Fibroblast of lung (primary cell): ENCODE data around the gene MYO5B. TPM values are rescaled to one million over a fixed set of nuclear protein-coding genes. Genes with fewer than 3 reads are reported as not detected.
A peak's percentile ranks its signal among the peaks of the same experiment; 100 is the strongest.

ENCODE experiments used
- DNase-seq, 2 donors: peaks; one replicate each; pipeline versions ENCODE4 v3.0.0 to v3.0.0-alpha.2; 2010; ENCODE audit warnings: low read depth in 2 of 2
- H2AFZ ChIP-seq: 2 replicates; pipeline ENCODE4 v1.5.1; 2012; ENCODE audit warnings: low read length, control low read depth, inconsistent platforms
- H3K27ac ChIP-seq: 2 replicates; pipeline ENCODE4 v1.5.1; 2011; ENCODE audit warnings: low read length, control low read depth; ENCODE audit not compliant: insufficient read depth
- H3K27me3 ChIP-seq: 2 replicates; pipeline ENCODE4 v1.5.1; 2011; ENCODE audit warnings: mild to moderate bottlenecking, low read length; ENCODE audit not compliant: control insufficient read depth, insufficient read depth
- H3K36me3 ChIP-seq: 2 replicates; pipeline ENCODE4 v1.5.1; 2011; ENCODE audit warnings: low read length; ENCODE audit not compliant: control insufficient read depth, insufficient read depth
- H3K4me1 ChIP-seq: 2 replicates; pipeline ENCODE4 v1.5.1; 2011; ENCODE audit warnings: low read length; ENCODE audit not compliant: control insufficient read depth, insufficient read depth; ENCODE audit errors: extremely low read depth
- H3K4me2 ChIP-seq: 2 replicates; pipeline ENCODE4 v1.5.1; 2011; ENCODE audit warnings: low read length, control low read depth; ENCODE audit not compliant: insufficient read depth; ENCODE audit errors: extremely low read depth
- H3K4me3 ChIP-seq, 4 experiments: fragments of 200-600 bp in 1 of 4; sonication (generic) in 1 of 4; replicated peaks in 1 of 4; 2 replicates each; pipeline ENCODE4 v1.5.1; 2011 to 2016; ENCODE audit warnings: low read length in 4 of 4, low read depth in 3 of 4, mild to moderate bottlenecking in 3 of 4, control low read depth in 2 of 4, inconsistent platforms in 1 of 4, mixed read lengths in 1 of 4; ENCODE audit not compliant: insufficient read depth in 1 of 4; ENCODE audit errors: control extremely low read depth in 1 of 4
- H3K79me2 ChIP-seq: 2 replicates; pipeline ENCODE4 v1.5.1; 2012; ENCODE audit warnings: mild to moderate bottlenecking, low read length, inconsistent platforms; ENCODE audit not compliant: control insufficient read depth, insufficient read depth
- H3K9ac ChIP-seq: 2 replicates; pipeline ENCODE4 v1.5.1; 2011; ENCODE audit warnings: mild to moderate bottlenecking, low read length, control low read depth; ENCODE audit not compliant: insufficient read depth
- H3K9me3 ChIP-seq: 2 replicates; pipeline ENCODE4 v1.5.1; 2012; ENCODE audit warnings: low read depth, low read length; ENCODE audit not compliant: control insufficient read depth, insufficient read depth
- H4K20me1 ChIP-seq: 2 replicates; pipeline ENCODE4 v1.5.1; 2011; ENCODE audit warnings: low read length; ENCODE audit not compliant: control insufficient read depth, insufficient read depth; ENCODE audit errors: extremely low read depth
- CTCF ChIP-seq, 2 donors: IDR thresholded peaks in 1 of 2; conservative IDR thresholded peaks in 1 of 2; 1 replicate in 1 of 2; 2 replicates in 1 of 2; pipeline ENCODE4 v1.5.1; 2011 to 2012; ENCODE audit warnings: low read length in 2 of 2, control low read depth in 1 of 2, inconsistent platforms in 1 of 2, low read depth in 1 of 2, mild to moderate bottlenecking in 1 of 2
- EZH2 ChIP-seq: IDR thresholded peaks from 2 replicates; pipeline ENCODE4 v1.5.1; 2012; ENCODE audit warnings: low read length, control low read depth, mild to moderate bottlenecking; ENCODE audit errors: missing control alignments
- polyA plus RNA-seq, 2 donors: library from polyadenylated mRNA; depleted of rRNA in 1 of 2; stranded (reverse) in 1 of 2; unstranded in 1 of 2; fragments of >200 nt; gene quantifications; 2 replicates each; pipeline ENCODE4 v1.2.1, GENCODE V29; 2011 to 2012; ENCODE audit warnings: missing spikeins in 1 of 2
- total RNA-seq: library from RNA; depleted of rRNA; stranded (reverse); fragments of >200 nt; gene quantifications from 2 replicates; pipeline ENCODE4 v1.2.1, GENCODE V29; 2014

Gene MYO5B
- total and polyA plus RNA-seq, 2 donors (not counting 1 experiment from before 2014, with no cell fraction given), result under 0.01 to 0.06 TPM

- no peaks in the 10 kb centered on the region for H3K4me1 ChIP-seq
- H2AFZ ChIP-seq, result no peak overlapping the region
- TF ChIP-seq CTCF (conservative IDR thresholded peaks at IDR 0.05 in 1 of 2, IDR thresholded peaks at IDR 0.05 in 1 of 2; ENCODE audit: low read depth in 1 of 2, low read length in 2 of 2) (no peak), EZH2 (no peak)
- H3K4me3 ChIP-seq, result no peak overlapping the region
- no peak overlapping the region for H3K9ac ChIP-seq
- no peaks in the 10 kb centered on the region for H4K20me1 ChIP-seq
- H3K27me3 ChIP-seq, result no peaks in the 10 kb centered on the region
- no peaks in the 10 kb centered on the region for H3K9me3 ChIP-seq
- no peak overlapping the region for H3K27ac ChIP-seq
- no peaks in the 10 kb centered on the region for H3K79me2 ChIP-seq
- DNase-seq, result no peak
- no peaks in the 10 kb centered on the region for H3K36me3 ChIP-seq
- H3K4me2 ChIP-seq, result no peak overlapping the region
Observed at GRCh38 chr18:50093366-50094064, 101.4 kb downstream of the MYO5B start.

DNA sequence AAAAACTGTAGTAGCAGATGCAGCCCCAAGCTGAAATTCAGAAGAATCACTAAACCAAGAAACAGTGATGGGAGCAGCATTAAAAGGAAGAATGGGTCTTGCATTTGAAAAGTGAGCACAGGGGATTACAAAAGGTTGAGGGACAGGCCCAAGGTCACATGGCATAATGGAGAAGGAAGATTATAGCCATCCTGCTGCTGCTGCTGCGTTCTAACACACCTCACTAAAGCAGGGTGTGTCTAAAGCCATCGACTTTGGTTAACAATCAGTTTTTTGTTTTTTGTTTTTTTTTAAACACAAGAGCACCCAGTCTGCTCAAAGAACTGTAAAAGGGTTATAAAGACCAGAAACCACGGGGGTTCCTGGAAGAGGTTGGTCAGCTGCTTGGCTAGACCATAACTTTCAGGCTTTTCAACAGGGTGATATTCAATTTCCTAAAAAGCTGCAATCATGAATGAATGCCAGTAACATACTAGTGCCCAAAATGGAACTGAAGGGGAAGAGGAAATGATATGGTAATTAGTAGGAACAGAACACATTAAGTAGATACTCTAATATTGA lies 102.6 kb downstream of the MYO5B start:
- TF ChIP-seq EZH2, result no peak
- no peak for TF ChIP-seq CTCF (conservative IDR thresholded peaks at IDR 0.05 in 1 of 2, IDR thresholded peaks at IDR 0.05 in 1 of 2; ENCODE audit: low read depth in 1 of 2, low read length in 2 of 2)
- H3K4me3 ChIP-seq, result no peak overlapping the region
- no peak overlapping the region for H3K9ac ChIP-seq

DNA sequence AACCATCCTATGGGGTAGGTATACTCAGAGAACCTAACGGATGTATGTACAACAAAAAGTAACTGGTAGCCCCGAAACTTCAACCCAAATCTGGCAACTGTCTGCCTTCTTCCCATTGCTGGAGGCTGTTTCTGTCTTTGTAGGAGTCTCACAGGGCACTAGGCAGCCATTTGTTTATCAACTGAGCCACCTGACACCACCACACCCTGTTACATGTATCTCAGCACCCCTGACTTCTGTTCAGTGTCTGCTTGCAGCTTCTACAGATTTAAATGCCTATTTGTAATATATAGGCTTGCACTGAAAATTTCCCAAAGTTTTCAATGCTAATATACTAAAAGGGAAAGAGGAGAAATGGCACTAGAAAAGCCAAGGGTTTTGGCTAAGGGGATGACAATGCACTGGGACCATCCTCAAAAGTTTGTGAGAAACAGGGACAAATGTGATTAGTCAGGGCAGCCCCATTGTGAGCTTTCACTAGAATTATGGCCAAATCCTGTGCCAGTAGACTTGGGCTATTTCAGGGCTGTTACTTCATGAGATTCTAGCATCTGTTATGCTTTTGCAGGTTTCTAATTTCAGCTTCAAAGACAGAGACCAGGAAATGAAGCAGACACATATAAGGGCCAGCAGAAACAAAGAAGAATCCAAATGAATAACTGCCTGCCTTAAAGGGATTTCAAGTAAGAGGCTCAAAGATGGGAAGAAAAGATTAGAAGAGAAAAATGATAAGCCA lies 103.3 kb downstream of the MYO5B start:
- Histone ChIP-seq H3K9me3 (no peaks in the 10 kb centered on the region), H4K20me1 (no peaks in the 10 kb centered on the region), H3K9ac (no peak overlapping the region), H3K79me2 (no peaks in the 10 kb centered on the region), H3K4me3 (no peak overlapping the region), H3K4me1 (no peaks in the 10 kb centered on the region), H3K27ac (no peak overlapping the region), H2AFZ (no peak overlapping the region), H3K36me3 (no peaks in the 10 kb centered on the region), H3K27me3 (no peaks in the 10 kb centered on the region), H3K4me2 (no peak overlapping the region)
- TF ChIP-seq CTCF (conservative IDR thresholded peaks at IDR 0.05 in 1 of 2, IDR thresholded peaks at IDR 0.05 in 1 of 2; ENCODE audit: low read depth in 1 of 2, low read length in 2 of 2) (no peak), EZH2 (no peak)
- DNase-seq, result peak in 1 of 2 donors; percentile 38

More for the DNA sequence above, 102.6 kb downstream of the MYO5B start:
- Histone ChIP-seq H4K20me1 (no peaks in the 10 kb centered on the region), H3K27me3 (no peaks in the 10 kb centered on the region), H3K4me2 (no peak overlapping the region), H3K79me2 (no peaks in the 10 kb centered on the region), H3K27ac (no peak overlapping the region), H2AFZ (no peak overlapping the region), H3K36me3 (no peaks in the 10 kb centered on the region), H3K9me3 (no peaks in the 10 kb centered on the region), H3K4me1 (no peaks in the 10 kb centered on the region)
- no peak for DNase-seq
